COR-L47 (cell line): ENCODE data around the gene CORO2A.

ENCODE experiments used
- DNase-seq: peaks from one replicate; lab custom pipeline; 2025; lab: John Stamatoyannopoulos, UW

Gene CORO2A

DNA sequence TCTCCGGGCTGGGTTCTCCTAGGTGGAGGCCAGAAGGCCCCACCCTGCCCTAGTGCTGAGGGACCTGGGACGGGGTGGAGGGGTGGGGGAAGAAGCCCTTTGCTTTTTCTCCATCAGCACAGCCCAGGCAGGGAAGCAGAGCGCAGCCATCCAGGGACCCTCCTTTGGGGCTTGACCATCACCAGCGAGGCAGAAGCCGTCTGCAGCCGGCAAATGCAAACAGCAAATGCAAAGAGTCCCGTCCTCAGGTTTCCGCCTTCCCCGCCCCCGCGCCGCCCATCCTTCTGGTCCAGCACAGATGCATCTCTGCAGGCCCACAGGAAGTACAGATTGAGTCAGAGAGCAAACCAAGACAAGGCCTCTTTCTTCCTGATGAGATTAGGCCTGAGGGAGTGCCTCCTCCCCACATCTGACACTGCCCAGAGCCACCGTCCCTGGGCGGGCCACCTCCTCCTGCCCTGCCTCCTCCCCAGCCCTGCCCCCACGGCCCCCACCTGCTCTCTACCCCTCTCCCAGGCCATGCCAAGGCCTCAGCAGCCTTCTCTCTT lies 23.4 kb downstream of the CORO2A start:
- DNase-seq, result no peak

DNA sequence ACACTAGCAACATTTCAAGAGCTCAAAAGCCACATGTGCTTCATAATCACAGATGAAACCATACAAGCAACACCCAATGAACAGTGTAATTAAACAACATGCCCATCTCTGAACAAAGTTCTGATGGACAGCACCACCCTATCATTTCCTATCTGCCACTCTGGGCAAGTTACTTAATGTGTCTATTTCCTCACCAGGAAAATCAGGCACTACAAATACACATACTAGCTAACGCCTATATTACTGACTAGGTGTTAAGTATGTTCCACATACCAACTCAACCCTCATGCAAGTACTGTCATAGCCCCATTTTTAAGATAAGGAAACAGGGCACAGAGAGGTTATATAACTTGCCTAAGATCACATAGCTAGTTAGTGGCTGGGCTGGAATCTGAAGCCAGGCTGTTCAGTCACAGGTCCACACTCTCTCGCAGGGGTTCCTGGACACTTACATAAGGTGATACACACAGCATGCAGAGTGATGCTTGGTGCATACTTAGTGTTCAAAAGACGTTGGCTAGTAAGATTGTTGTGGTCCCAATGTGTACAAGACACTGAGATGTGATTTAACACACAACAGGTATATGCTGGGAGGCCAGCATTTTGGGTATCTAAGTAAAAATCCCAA lies 24.2 kb downstream of the CORO2A start:
- no peak for DNase-seq

GRCh38 chr9:98164912-98165311 lies 27.5 kb downstream of the CORO2A start:
- DNase-seq, result no peak

- DNase-seq, result no peak
Measured at GRCh38 chr9:98162613-98163012, 29.8 kb downstream of the CORO2A start.

DNA sequence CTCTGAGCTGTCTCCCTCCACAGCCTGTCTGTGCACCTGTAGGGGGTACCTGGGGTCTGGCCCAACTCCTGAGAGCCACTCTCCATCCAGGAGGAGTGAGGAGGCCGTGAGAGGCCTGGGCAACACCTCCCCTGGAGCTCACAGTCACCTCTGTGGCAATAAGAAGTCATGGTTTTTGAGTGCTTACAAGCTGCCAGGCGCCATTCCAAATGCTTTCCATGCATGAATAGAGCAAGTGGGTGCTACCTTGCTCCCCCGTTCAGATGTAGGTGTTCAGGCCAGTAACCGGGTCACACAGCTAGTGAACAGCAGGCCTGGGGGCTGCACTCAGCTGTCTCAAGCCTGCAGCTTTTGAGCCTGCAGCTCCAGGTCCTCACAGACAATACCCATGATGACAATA lies 30.6 kb downstream of the CORO2A start:
- no peak for DNase-seq

- no peak for DNase-seq
Measured at GRCh38 chr9:98159790-98160189, 32.6 kb downstream of the CORO2A start.

- no peak for DNase-seq
Measured at GRCh38 chr9:98159301-98159700, 33.1 kb downstream of the CORO2A start.

GRCh38 chr9:98158071-98158831 lies 34.2 kb downstream of the CORO2A start:
- DNase-seq, result peak; percentile 49

DNA sequence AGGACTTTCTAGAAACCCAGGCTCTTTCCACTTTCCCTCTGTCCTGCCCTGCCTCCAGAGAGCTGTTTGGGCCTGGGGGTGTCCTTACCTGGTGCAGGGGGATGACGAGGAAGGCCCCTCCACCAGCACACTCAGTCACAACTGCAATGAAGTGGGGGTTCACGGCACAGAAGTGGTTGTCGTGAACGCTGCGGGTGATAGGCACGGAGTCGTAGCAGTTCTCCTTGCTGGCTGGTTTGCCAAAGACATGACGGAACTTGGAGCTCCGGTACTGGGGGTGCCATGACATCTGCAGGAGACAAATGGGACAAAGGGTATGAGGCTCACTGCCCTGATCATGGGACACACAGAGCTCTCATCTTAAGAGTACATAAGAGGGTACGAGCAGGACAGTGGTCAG lies 35.1 kb downstream of the CORO2A start:
- no peak for DNase-seq

DNA sequence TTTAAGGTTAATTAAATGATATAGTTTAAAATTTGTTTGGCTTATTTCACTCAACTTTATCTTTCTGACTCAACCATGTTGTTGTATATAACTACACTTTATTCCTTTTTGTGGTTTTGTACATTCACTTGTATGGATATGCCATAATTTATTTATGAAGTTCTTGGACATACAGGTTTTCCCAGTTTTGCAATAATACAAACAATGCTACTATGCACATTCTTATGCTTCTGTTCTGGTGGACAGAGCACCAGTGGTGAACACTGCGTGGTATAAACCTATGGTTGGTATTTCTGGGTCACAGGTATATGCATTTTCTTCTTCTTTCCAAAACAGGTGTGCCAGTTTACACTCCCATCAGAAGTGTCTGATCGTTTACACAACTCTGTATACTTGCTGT lies 37.8 kb downstream of the CORO2A start:
- DNase-seq, result no peak

- no peak for DNase-seq
Measured at GRCh38 chr9:98152526-98152925, 39.9 kb downstream of the CORO2A start.

- no peak for DNase-seq
Measured at GRCh38 chr9:98150721-98151120, 41.7 kb downstream of the CORO2A start.

GRCh38 chr9:98150164-98150563 lies 42.3 kb downstream of the CORO2A start:
- no peak for DNase-seq

DNA sequence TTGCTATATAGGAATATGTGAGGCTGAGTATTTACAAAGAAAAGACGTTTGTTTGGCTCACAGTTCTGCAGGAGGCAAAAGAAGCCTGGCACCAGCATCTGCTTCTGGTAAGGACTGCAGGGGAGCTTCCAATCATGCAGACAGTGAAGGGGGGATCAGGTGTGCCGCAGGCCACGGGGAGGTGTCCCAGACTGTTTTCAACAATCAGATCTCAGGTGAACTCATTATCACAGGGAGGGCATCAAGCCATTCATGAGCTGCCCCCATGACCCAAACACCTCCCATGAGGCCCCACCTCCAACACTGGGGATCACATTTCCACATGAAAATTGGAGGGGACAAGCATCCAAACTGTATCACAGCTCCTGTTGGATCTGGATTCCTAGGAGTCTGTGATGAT lies 43.0 kb downstream of the CORO2A start:
- no peak for DNase-seq

- no peak for DNase-seq
Measured at GRCh38 chr9:98148486-98148885, 44.0 kb downstream of the CORO2A start.

- no peak for DNase-seq
Measured at GRCh38 chr9:98147582-98147981, 44.9 kb downstream of the CORO2A start.

DNA sequence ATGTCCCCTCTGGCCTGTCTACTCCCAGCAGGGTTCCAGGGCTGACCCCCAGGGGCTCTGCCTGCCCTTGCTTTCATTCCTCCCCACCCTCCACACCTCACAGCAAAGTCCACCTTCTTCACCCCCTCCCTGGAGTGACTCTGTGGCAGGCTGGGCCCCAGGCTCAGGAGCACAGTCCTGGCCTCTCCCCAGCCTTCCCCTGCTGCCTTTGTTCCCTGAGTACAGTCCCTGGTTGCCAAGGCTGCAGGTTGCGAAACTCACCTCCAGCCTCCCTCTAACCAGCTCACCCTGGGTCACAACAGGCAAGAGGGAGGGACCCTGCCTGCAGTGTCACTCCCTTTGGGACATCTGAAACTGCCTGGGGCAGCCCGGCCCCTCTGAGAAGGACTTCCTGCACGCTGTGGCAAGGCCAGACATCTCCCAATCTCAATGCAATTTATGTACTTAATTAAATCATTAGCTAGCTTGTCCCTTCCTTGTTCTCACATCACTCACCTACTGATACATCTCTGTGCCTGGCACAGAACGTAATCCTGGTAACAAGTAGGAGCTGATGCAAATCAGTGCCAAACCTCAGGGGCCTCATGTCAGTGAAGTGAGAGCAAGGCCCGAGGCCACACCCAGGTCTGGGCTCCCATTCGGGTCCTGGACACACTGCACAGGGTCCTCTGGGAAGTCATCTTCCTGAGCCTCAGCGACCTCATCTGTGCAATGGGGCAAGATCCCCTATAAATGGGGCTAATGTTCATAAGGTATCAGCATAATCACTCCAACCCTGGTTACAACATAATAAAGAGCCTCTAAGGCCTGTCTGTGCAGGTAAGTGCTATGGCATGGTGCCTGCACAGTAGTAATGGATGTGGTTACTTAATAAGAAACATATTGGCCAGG lies 46.1 kb downstream of the CORO2A start:
- DNase-seq, result no peak

- DNase-seq, result no peak
Measured at GRCh38 chr9:98144631-98145030, 47.8 kb downstream of the CORO2A start.

GRCh38 chr9:98144076-98144475 lies 48.4 kb downstream of the CORO2A start:
- no peak for DNase-seq

DNA sequence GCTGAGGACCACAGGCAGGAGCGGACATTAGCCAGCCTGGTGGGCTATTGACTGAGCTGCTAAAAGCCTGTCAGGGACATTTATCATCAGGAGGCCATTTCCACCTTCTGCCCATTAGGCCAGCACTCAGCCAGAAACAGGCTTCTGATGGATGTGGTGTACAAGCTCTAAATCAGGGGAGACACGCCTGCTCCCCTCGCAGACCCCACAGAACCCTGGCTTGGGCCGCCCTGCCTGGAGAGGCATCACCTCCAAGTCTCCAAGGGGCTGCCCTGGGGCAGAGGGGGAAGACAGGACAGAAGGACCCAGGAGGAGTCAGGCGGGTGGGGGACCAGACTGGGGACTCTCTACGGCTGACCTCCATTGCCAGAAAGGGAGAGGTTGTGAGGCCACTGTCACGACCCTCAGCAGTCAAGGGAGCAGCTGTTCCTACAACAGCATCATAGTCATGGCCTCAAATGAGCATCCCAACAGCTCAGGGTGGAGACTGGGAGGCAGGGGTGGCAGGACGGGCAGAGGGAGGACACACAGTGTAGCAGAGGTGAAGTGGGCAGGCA lies 49.4 kb downstream of the CORO2A start:
- no peak for DNase-seq

DNA sequence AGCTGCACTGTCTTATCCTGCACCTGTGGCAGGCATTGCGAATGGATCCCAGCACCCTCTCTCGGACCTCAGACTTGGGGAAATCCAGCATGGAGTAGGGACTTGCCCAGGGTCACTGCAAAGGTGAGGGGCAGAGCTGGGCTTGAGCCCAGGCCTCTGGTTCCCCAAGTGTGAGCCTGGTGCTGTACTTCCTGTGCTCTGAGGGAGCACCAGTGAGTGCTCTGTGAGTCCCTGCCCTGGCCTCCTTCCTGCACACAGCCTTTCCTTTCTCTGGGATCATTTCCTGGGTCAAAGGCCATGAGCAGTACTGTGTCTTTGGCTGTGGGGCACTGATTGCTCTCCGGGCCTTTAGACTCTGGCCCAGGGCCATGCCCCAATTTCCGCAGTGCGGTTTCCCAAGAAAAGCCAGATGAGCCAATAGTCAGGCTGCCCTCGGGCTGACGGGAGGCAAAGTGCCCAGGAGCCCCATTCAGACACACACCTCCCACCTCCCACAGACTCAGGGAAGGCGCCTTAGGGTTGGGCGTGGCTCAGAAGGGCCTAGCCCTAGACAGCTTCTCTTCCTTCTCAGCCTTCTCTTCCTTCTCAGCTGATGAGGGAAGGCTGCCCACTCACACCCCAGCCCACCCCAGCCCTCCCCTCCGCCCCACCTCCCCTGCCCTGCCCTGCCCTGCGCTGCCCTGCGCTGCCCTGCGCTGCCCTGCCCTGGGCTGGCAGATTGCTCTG lies 50.1 kb downstream of the CORO2A start:
- no peak for DNase-seq

- no peak for DNase-seq
Measured at GRCh38 chr9:98140503-98140902, 51.9 kb downstream of the CORO2A start.
